OCI-LY7 (cell line): ENCODE data around the gene TNIK.

Experiments used
- CTCF ChIP-seq: fragments of 200-600 bp; sonication (generic); conservative IDR thresholded peaks from 2 replicates; pipeline ENCODE4 v1.5.1; 2014; ENCODE audit warnings: mild to moderate bottlenecking, antibody characterized with exemption, low read length, moderate library complexity, mixed read lengths
- EZH2phosphoT487 ChIP-seq: fragments of 200-600 bp; sonication (generic); IDR thresholded peaks from 2 replicates; pipeline ENCODE4 v1.6.1; 2018; ENCODE audit warnings: low read depth, borderline replicate concordance, mild to moderate bottlenecking, mixed run types, antibody characterized with exemption, low read length, moderate library complexity, mixed read lengths

DNA sequence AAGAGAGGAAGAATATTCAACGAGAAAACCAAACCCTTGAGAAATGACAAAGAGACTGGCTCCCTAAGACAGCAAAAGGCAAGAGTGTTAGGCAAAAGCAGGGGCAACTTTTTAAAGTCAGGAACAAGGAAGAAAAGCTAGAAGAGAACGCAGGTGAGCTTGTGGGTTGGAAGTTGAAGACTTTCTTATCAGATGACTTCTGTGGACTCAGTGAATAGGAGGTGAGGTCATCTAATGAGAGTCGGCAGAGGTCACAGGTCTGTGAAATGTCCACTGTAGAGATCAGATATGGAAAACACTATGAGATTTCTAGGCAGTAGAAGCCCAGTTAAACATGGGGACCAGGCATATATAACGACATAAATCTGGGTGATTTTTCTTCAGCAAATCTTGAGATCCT, 27.2 kb upstream of the TNIK start:
- TF ChIP-seq CTCF (no peak), EZH2phosphoT487 (no peak)
